Esophagus squamous epithelium (tissue), 4 donors: ENCODE data around the gene EPHA3.

Experiments used
- POLR2A ChIP-seq, 4 donors: fragments of 450-650 bp; IDR thresholded peaks; one replicate each; pipeline ENCODE4 v1.6.1; 2017; ENCODE audit warnings: antibody characterized with exemption in 4 of 4, mild to moderate bottlenecking in 4 of 4, moderate library complexity in 3 of 4
- TF ChIP-seq, protein P1 (sequence below), 6 experiments: fragments of 450-650 bp in 4 of 6; fragments of 200-600 bp in 2 of 6; sonication (generic) in 2 of 6; IDR thresholded peaks; one replicate each; pipeline ENCODE4 v1.5.1; 2016 to 2019; ENCODE audit warnings: antibody characterized with exemption in 6 of 6, mild to moderate bottlenecking in 4 of 6, moderate library complexity in 4 of 6

DNA sequence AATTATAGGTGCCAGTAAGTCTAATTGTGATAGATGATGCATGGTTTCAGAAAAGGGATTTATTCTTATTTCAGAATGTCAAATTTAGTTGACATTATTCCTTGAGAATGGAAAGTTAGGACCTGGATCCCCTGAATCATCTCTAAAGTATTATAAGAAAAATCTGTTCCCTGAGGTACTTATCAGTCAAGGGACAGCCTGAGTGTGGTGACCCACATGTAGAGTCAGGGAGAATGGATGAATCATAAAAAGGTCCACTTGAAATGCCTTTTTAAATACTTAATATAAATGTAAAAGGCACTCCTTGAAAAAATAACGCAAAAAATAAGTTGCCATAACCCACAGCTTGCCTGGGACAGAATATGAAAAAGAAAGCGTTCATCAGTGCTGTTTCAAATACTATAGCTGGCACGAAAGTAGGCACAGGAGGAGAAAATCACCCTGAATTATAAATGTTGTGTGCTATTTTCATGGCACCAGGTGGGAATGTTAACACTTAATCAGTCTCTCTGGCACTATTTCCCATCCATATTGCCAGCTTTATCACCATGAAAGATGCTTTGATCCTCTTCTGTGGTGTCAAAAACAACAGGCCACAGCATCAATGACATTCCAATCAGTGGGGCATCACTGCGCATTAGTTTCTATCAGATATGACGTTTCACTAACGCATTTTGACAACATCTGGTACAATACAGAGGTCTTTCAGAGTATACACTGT, 208.5 kb downstream of the EPHA3 start:
- TF ChIP-seq, protein P1, sequence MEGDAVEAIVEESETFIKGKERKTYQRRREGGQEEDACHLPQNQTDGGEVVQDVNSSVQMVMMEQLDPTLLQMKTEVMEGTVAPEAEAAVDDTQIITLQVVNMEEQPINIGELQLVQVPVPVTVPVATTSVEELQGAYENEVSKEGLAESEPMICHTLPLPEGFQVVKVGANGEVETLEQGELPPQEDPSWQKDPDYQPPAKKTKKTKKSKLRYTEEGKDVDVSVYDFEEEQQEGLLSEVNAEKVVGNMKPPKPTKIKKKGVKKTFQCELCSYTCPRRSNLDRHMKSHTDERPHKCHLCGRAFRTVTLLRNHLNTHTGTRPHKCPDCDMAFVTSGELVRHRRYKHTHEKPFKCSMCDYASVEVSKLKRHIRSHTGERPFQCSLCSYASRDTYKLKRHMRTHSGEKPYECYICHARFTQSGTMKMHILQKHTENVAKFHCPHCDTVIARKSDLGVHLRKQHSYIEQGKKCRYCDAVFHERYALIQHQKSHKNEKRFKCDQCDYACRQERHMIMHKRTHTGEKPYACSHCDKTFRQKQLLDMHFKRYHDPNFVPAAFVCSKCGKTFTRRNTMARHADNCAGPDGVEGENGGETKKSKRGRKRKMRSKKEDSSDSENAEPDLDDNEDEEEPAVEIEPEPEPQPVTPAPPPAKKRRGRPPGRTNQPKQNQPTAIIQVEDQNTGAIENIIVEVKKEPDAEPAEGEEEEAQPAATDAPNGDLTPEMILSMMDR (IDR thresholded peaks at IDR 0.05), result no peak
- TF ChIP-seq POLR2A (IDR thresholded peaks at IDR 0.05), result no peak
